Measurements from ENCODE around the gene ATP10A. TPM values are rescaled to one million over a fixed set of nuclear protein-coding genes. Genes with fewer than 3 reads are reported as not detected.

Gene ATP10A
- total and polyA plus RNA-seq, 2 of the 8 experiments (the other 6 are each of a cell fraction or from before 2014, with no cell fraction given), result 2.0 to 2.8 TPM

DNA sequence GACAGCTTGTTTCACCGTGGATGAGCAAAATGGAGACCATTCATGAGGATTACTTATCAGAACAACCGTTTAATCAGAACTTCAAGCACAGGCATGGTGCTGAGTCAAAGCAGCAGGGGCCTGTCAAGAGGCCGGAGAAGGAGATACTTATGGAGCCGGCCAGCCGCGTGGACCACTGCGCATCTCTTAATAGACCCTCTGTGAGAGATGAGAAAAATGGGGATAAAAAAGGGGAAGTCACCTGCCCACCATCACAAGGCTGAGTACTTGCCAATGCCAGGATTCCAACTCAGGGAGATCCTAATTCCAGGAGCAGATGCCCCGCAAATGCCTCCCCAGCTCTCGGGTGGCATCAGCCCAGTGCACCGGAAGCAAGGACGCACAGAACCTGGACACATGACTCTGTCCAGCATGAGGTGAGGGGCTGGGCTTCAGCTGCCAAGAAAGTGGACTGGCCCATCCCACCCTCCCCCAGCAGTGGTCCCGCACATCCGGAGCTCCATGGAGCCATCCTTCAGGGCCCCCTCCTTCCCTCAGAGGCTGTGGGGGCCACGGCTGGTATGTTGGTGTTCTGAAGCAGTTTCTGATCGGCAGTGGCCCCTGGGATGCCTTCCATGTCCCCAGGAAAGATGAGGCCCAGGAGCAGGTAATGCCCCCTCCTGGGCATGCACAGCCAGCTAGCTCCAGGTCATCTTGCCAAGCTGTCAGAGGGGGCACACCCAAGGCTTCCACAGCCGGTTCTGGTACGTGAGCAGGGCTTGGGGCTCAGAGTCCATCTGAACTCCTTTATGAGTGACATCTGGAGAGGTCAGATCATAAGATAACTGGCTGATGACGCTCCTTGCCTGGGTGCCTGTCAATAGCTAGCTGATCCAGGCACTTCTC, 143.8 kb downstream of the ATP10A start:
- CTCF ChIA-PET (ENCODE audit: partially characterized antibody), result interaction anchor here (0.6 to 1.7 kb wide), 2 partner anchors 9 to 211 kb away, joined by 3 to 5 read pairs; no protein-coding TSS in a partner anchor
- TF ChIP-seq SIN3A (conservative IDR thresholded peaks at IDR 0.05 in 1 of 2, IDR thresholded peaks at IDR 0.05 in 1 of 2; ENCODE audit: low read depth in 1 of 2, low read length in 2 of 2), result no peak
- no peak for TF ChIP-seq TAF7 (optimal IDR thresholded peaks at IDR 0.05; ENCODE audit: borderline replicate concordance, low read depth, low read length)
- TF ChIP-seq CEBPB (IDR thresholded peaks at IDR 0.05; ENCODE audit: low read depth, low read length), result no peak
- no peak for TF ChIP-seq POLR2A (IDR thresholded peaks at IDR 0.05; ENCODE audit: control extremely low read depth in 1 of 2, low read depth in 2 of 2, low read length in 2 of 2)
- no peak for TF ChIP-seq NANOG (IDR thresholded peaks at IDR 0.05; ENCODE audit: insufficient read depth, low read depth, low read length, poor library complexity, severe bottlenecking)
- TF ChIP-seq EP300 (IDR thresholded peaks at IDR 0.05; ENCODE audit: borderline replicate concordance in 1 of 2, low read depth in 2 of 2, low read length in 2 of 2), result no peak
- TF ChIP-seq, protein P1, sequence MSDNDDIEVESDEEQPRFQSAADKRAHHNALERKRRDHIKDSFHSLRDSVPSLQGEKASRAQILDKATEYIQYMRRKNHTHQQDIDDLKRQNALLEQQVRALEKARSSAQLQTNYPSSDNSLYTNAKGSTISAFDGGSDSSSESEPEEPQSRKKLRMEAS (IDR thresholded peaks at IDR 0.05), result no peak
- TF ChIP-seq SAP30 (IDR thresholded peaks at IDR 0.05; ENCODE audit: insufficient read depth, insufficient replicate concordance, low read length), result no peak
- TF ChIP-seq SUZ12 (IDR thresholded peaks at IDR 0.05; ENCODE audit: low read length), result no peak
- no peak for TF ChIP-seq ASH2L (IDR thresholded peaks at IDR 0.05; ENCODE audit: low read length)
- TF ChIP-seq RAD21 (IDR thresholded peaks at IDR 0.05 in 1 of 2, conservative IDR thresholded peaks at IDR 0.05 in 1 of 2; ENCODE audit: low read depth in 2 of 2, low read length in 2 of 2), result no peak

More for the DNA sequence above, 143.8 kb downstream of the ATP10A start:
- Histone ChIP-seq H3K23ac (ENCODE audit: insufficient read length) (no peak overlapping the region), H2AFZ (ENCODE audit: low read length) (no peak overlapping the region), H2AK5ac (ENCODE audit: low read depth, low read length) (no peak overlapping the region), H3K4ac (replicated peaks; ENCODE audit: insufficient read length, low read depth, low read length) (no peak overlapping the region), H4K8ac (ENCODE audit: extremely low read depth, insufficient read depth, low read length) (no peak overlapping the region; the same call in 1 of the 2 replicates), H3K14ac (ENCODE audit: insufficient read length) (no peak overlapping the region), H2BK15ac (ENCODE audit: low read length) (no peak overlapping the region), H3K79me2 (ENCODE audit: control insufficient read depth in 1 of 2, insufficient read depth in 2 of 2, low read length in 2 of 2) (no peaks in the 10 kb centered on the region), H4K5ac (ENCODE audit: insufficient read length, low read depth, low read length) (no peak overlapping the region), H3K56ac (replicated peaks; ENCODE audit: insufficient read length, low read depth, low read length) (no peak overlapping the region), H4K91ac (replicated peaks; ENCODE audit: insufficient read length, low read length) (no peak overlapping the region), H3K18ac (ENCODE audit: extremely low read depth, low read length) (no peak overlapping the region), H3K4me1 (replicated peaks in 1 of 4; ENCODE audit: control insufficient read depth in 3 of 4, insufficient read depth in 4 of 4, low read length in 3 of 4) (peaks cover 0 to 2% (median 0%) of the 10 kb centered on the region in 4 experiments; a peak in 1 of 7 replicates), H3K27me3 (replicated peaks in 1 of 4; ENCODE audit: control insufficient read depth in 3 of 4, extremely low read depth in 1 of 4, insufficient read depth in 3 of 4, low read length in 3 of 4) (no peaks in the 10 kb centered on the region; a peak in 1 of 7 replicates), H2BK120ac (replicated peaks; ENCODE audit: low read depth, low read length) (no peak overlapping the region), H3K9me3 (ENCODE audit: insufficient read depth in 2 of 2, low read depth in 1 of 2, low read length in 1 of 2) (no peaks in the 10 kb centered on the region), H3K9ac (replicated peaks in 1 of 4; ENCODE audit: extremely low read depth in 1 of 4, low read depth in 3 of 4, low read length in 3 of 4) (no peak overlapping the region), H2BK5ac (ENCODE audit: low read depth, low read length) (no peak overlapping the region), H2BK12ac (ENCODE audit: low read depth, low read length) (no peak overlapping the region), H3K4me3 (ENCODE audit: extremely low read depth in 1 of 4, insufficient read depth in 2 of 4, low read depth in 3 of 4, low read length in 4 of 4) (no peak overlapping the region), H2BK20ac (ENCODE audit: low read length) (no peak overlapping the region), H3K36me3 (ENCODE audit: control insufficient read depth in 2 of 4, insufficient read depth in 4 of 4, low read length in 3 of 4) (no peaks in the 10 kb centered on the region), H3K4me2 (ENCODE audit: insufficient read depth in 1 of 2, low read depth in 2 of 2, low read length in 2 of 2) (no peak overlapping the region), H3K23me2 (ENCODE audit: low read depth, low read length) (no peaks in the 10 kb centered on the region; the same call in 1 of the 2 replicates), H4K20me1 (replicated peaks in 1 of 2; ENCODE audit: control insufficient read depth in 1 of 2, insufficient read depth in 2 of 2, low read length in 2 of 2) (no peaks in the 10 kb centered on the region), H3K27ac (ENCODE audit: low read depth, low read length) (no peak overlapping the region), H3K79me1 (ENCODE audit: low read depth, low read length) (no peaks in the 10 kb centered on the region)
- DNase-seq (ENCODE audit: low read depth in 1 of 2, low spot score in 2 of 2), result no peak
- POLR2A ChIA-PET (ENCODE audit: partially characterized antibody), result no interaction called here
- no peak for FAIRE-seq
- WGBS, 2 experiments (ENCODE audit: extremely low coverage in 1 of 2, insufficient coverage in 1 of 2, insufficient read length in 1 of 2, insufficient replicate concordance in 2 of 2, low coverage in 1 of 2, low lambda C conversion rate in 2 of 2, missing lambda C conversion rate in 1 of 2), result 92% methylated on average over 16 of the region's 18 CpGs; no CpG with 5 or more reads in 1 of the 2 experiments

All from H1 (cell line).